D721Med (cell line): Measurements from ENCODE around the gene RASA2.

Source experiments
- DNase-seq: peaks from one replicate; pipeline ENCODE4 v3.0.0; 2011; ENCODE audit warnings: low spot score; ENCODE audit not compliant: insufficient read length
- FAIRE-seq: peaks from 2 replicates; lab custom pipeline; 2011; peaks lifted over from hg19 to GRCh38; lab: Jason Lieb, UNC
- TF ChIP-seq, protein P1 (sequence below): IDR thresholded peaks from 2 replicates; pipeline ENCODE4 v1.5.1; 2012; ENCODE audit warnings: mild to moderate bottlenecking, control low read depth; ENCODE audit not compliant: insufficient read depth; ENCODE audit errors: missing control alignments

Gene RASA2

DNA sequence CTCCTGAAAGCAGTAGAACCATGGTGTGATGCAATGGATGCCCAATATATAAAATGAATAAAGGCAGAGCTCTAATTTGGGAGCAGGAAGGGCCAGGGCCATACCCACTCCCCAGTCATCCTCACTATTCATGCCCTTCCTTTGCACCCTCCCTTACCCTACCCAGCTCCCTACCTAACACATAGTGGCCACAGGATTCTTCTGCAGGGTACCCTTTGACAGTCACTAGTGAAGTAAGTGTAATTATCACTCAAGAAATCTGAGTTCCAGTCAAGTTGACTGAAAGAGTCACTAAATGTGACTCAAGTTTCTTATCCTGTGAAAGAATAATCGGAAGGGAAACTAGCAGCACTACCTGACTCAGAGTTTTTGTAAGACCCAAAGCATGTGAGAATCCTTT lies 69.2 kb downstream of the RASA2 start:
- TF ChIP-seq, protein P1, sequence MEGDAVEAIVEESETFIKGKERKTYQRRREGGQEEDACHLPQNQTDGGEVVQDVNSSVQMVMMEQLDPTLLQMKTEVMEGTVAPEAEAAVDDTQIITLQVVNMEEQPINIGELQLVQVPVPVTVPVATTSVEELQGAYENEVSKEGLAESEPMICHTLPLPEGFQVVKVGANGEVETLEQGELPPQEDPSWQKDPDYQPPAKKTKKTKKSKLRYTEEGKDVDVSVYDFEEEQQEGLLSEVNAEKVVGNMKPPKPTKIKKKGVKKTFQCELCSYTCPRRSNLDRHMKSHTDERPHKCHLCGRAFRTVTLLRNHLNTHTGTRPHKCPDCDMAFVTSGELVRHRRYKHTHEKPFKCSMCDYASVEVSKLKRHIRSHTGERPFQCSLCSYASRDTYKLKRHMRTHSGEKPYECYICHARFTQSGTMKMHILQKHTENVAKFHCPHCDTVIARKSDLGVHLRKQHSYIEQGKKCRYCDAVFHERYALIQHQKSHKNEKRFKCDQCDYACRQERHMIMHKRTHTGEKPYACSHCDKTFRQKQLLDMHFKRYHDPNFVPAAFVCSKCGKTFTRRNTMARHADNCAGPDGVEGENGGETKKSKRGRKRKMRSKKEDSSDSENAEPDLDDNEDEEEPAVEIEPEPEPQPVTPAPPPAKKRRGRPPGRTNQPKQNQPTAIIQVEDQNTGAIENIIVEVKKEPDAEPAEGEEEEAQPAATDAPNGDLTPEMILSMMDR = no peak
- FAIRE-seq (no peak), DNase-seq (no peak)

DNA sequence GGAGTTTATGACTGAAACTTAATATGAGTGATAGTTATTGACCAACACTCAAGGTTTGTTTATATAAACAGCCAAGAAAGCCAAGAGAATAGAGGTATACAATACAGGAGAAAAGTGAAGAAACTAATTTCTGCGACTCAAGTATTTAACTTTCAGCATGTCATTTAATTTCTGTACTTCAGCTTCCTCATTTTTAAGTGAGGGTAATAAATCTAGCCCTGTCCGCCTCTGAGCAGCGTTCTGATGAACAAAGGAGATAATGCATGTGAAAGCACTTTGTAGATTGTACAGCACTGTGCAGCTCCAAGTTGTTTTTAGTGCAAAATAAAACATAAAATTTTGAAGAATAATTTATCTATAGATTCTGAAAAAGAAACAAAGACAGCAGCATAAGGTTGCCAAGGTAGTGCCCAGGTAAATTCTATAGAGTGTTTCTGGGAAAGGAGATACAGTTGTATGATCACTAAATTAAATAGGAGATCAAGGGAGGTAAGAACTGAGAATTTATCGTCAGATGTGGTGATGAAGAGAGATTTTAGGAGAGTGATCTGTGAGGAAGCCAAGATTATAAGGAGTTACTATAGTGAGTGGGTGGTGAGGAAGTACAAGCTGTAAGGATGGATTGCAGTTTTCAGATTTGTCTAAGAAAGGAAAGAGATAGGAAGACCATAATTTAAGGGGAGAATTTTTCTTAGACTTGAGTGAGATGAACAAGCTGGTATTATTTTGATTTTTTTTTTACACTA lies 71.3 kb downstream of the RASA2 start:
- FAIRE-seq (no peak), DNase-seq (no peak)
- TF ChIP-seq, protein P1 = no peak

DNA sequence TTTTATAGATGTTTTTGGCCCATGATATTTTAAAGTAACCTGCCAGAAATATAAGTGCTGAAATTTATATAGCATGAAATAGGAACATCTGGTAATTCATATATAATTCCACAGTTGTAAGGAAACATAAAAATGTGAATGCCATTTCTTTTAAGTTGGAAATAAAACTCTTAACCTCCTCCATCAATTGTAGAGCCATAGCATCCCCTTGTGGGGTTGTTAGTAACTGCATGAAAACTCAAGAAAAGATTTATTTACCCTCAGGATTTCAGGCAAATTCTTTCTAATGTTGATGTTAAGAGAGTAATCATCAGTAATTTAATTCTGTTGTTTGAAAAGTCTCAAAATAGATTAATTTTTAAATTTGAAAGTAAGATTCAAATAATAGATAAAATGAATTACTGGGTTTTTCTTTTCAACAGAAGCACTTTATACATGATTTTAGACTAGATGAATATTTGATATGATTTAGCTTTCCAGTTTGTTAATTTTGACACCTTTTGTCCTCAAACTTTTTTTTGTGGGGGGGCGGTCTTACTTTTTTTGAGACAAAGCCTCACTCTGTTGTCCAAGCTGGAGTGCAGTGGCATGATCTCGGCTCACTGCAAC lies 74.7 kb downstream of the RASA2 start:
- FAIRE-seq (no peak), DNase-seq (no peak)
- TF ChIP-seq, protein P1 = peak; percentile 99

DNA sequence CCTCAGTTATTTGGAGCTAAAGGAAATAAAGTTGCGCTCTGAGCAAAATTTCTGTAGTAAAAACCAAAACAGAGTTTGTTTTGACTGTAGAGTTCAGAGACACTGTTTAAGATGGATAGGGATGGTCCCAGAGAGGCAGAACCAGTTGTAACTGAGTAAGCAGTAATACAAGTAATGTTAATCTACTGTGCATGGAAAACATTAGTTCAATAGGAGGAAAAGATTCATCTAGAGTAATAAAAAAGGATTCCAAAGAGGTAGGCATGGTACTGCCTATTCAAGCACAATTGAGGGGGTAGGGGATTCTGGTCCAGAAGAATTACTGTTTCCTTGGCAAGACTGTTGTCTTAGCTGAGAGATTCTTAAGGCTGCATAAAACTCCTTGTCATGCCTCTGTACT lies 77.4 kb downstream of the RASA2 start:
- FAIRE-seq (no peak), DNase-seq (no peak)
- TF ChIP-seq, protein P1 = no peak

DNA sequence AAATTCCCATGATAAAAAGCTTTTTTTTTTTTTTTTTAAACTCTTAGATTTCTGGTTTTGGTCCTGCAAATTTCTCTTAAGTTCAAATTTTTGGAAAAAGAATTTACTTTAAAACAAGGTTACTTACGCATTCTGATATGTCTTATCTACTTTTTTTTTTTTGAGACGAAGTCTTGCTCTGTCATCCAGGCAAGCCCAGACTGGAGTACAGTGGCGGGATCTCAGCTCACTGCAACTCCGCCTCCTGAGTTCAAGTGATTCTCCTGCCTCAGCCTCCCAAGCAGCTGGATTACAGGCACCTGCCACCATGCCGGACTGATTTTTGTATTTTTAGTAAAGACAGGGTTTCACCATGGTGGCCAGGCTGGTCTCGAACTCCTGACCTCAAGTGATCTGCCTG lies 83.2 kb downstream of the RASA2 start:
- TF ChIP-seq, protein P1 = no peak

DNA sequence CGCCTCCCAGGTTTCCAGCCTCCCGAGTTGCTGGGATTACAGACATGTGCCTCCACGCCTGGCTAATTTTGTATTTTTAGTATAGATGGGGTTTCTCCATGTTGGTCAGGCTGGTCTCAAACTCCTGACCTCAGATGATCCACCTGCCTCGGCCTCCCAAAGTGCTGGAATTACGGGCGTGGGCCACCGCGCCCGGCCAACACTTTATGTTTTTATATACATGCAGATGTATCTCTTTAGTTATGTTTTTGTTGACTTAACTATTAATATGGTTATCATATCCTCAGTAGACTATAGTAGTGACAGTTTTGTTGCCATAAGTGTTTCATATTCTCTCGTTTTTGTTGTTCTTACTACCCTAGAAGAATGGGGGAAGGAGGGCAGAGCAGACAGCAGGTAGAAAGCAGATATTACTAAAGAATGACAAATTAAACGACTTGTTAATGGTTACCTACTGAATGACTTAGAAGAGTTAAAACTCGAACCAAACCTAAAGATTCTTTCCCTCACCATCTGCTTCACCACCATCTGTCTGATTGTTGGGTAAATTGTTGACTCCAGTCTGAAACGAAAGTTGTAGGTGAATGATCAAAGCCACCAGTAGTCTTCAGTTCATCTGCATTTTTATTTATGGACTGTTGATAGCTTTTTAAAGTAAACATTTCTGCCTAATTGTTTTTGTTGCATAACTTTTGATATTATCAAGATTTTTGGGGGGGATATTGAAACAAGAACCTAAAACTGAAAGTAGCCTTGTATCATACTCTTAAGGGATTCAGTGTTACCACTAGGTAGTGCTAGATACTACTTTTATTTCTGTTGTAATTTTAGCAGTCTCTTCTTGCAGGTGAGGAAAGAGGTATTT lies 89.3 kb downstream of the RASA2 start:
- DNase-seq (no peak), FAIRE-seq (peak; percentile 56)

More for the DNA sequence above, 83.2 kb downstream of the RASA2 start:
- FAIRE-seq (no peak), DNase-seq (no peak)

More for the DNA sequence above, 89.3 kb downstream of the RASA2 start:
- TF ChIP-seq, protein P1 = peak; percentile 38
